Measurements from ENCODE around the gene AKT1. TPM values are rescaled to one million over a fixed set of nuclear protein-coding genes. Genes with fewer than 3 reads are reported as not detected.

AKT1 gene
- total and polyA plus RNA-seq, 2 of the 13 experiments (the other 11 are each of a cell fraction or from before 2014, with no cell fraction given) = 96.2 to 116 TPM

DNA sequence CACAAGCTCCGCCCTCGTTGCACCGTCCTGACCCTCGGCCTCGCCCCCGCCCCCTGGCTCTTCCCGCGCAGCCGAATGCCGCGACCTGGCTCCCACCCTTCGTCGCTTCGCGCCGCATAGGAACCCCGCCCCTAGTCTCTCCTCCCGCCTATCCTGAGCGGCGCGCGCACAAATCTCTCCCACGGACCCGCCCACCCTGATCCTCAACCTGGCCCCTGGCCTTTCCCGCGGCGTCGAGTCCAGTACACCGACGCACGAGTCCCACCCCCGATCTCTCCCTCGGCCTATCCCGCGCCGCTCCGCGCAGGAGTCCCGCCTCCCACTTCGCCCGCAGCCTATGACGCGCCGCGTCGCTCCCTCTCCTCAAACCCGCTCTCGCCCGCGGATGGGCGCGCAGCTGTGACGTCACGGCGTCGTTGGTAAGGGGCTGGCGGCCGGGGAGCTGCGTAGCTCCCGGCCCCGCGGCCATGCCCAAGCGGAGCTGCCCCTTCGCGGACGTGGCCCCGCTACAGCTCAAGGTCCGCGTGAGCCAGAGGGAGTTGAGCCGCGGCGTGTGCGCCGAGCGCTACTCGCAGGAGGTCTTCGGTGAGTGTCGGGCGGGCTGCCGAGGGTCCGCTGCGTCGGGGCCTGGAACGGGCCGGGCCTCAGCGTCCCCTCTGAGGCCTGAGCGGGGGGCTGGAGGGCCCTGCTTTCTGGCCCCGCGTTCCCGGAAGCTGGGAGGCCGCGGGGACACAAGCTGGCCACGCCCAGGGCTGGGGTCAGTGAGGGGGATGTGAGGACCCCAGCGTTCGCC is 42.6 kb downstream of the AKT1 start, which contains the start of gene SIVA1 (continued):
- TF ChIP-seq GRHL1 (CRISPR knock-in tag; conservative IDR thresholded peaks at IDR 0.05) = no peak; the same call in 1 of the 2 replicates
- no peak; the same call in 1 of the 2 replicates for TF ChIP-seq ZNF256 (CRISPR knock-in tag; conservative IDR thresholded peaks at IDR 0.05)
- TF ChIP-seq ZNF605 (CRISPR knock-in tag; IDR thresholded peaks at IDR 0.05) = peak; percentile 39; the same call in 1 of the 2 replicates
- TF ChIP-seq CBX5 (CRISPR knock-in tag; IDR thresholded peaks at IDR 0.05; ENCODE audit: borderline replicate concordance) = no peak; the same call in 1 of the 2 replicates
- TF ChIP-seq DNMT1 (CRISPR knock-in tag; IDR thresholded peaks at IDR 0.05) = 0 out of 2 replicates have a peak, but pooled peaks have one; percentile 34
- peak; percentile 99 for TF ChIP-seq RBFOX2 (IDR thresholded peaks at IDR 0.05; ENCODE audit: low read depth, low read length)
- peak; percentile 55 for TF ChIP-seq NCOA5 (CRISPR knock-in tag; IDR thresholded peaks at IDR 0.05)
- TF ChIP-seq, protein P1, sequence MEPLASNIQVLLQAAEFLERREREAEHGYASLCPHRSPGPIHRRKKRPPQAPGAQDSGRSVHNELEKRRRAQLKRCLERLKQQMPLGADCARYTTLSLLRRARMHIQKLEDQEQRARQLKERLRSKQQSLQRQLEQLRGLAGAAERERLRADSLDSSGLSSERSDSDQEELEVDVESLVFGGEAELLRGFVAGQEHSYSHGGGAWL (CRISPR knock-in tag; IDR thresholded peaks at IDR 0.05) = peak; percentile 82
- TF ChIP-seq HMG20B (CRISPR knock-in tag; conservative IDR thresholded peaks at IDR 0.05) = no peak
- TF ChIP-seq ISX (CRISPR knock-in tag; conservative IDR thresholded peaks at IDR 0.05) = no peak
- no peak for TF ChIP-seq NFIB (CRISPR knock-in tag; IDR thresholded peaks at IDR 0.05; ENCODE audit: borderline replicate concordance)
- TF ChIP-seq MLLT10 (CRISPR knock-in tag; IDR thresholded peaks at IDR 0.05) = no peak
- no peak; the same call in 1 of the 2 replicates for TF ChIP-seq GPN1 (CRISPR knock-in tag; IDR thresholded peaks at IDR 0.05; ENCODE audit: borderline replicate concordance)
- TF ChIP-seq ZFP36L1 (CRISPR knock-in tag; IDR thresholded peaks at IDR 0.05) = peak; percentile 93
- 0 out of 2 replicates have a peak, but pooled peaks have one; percentile 7 for TF ChIP-seq ZKSCAN5 (CRISPR knock-in tag; IDR thresholded peaks at IDR 0.05)
- no peak for TF ChIP-seq ZNF441 (CRISPR knock-in tag; IDR thresholded peaks at IDR 0.05; ENCODE audit: borderline replicate concordance)
- no peak for TF ChIP-seq ZSCAN22 (CRISPR knock-in tag; IDR thresholded peaks at IDR 0.05)
- TF ChIP-seq MAFG (CRISPR knock-in tag; IDR thresholded peaks at IDR 0.05) = no peak
- TF ChIP-seq ZNF446 (CRISPR knock-in tag; IDR thresholded peaks at IDR 0.05) = no peak
- TF ChIP-seq, protein P2, sequence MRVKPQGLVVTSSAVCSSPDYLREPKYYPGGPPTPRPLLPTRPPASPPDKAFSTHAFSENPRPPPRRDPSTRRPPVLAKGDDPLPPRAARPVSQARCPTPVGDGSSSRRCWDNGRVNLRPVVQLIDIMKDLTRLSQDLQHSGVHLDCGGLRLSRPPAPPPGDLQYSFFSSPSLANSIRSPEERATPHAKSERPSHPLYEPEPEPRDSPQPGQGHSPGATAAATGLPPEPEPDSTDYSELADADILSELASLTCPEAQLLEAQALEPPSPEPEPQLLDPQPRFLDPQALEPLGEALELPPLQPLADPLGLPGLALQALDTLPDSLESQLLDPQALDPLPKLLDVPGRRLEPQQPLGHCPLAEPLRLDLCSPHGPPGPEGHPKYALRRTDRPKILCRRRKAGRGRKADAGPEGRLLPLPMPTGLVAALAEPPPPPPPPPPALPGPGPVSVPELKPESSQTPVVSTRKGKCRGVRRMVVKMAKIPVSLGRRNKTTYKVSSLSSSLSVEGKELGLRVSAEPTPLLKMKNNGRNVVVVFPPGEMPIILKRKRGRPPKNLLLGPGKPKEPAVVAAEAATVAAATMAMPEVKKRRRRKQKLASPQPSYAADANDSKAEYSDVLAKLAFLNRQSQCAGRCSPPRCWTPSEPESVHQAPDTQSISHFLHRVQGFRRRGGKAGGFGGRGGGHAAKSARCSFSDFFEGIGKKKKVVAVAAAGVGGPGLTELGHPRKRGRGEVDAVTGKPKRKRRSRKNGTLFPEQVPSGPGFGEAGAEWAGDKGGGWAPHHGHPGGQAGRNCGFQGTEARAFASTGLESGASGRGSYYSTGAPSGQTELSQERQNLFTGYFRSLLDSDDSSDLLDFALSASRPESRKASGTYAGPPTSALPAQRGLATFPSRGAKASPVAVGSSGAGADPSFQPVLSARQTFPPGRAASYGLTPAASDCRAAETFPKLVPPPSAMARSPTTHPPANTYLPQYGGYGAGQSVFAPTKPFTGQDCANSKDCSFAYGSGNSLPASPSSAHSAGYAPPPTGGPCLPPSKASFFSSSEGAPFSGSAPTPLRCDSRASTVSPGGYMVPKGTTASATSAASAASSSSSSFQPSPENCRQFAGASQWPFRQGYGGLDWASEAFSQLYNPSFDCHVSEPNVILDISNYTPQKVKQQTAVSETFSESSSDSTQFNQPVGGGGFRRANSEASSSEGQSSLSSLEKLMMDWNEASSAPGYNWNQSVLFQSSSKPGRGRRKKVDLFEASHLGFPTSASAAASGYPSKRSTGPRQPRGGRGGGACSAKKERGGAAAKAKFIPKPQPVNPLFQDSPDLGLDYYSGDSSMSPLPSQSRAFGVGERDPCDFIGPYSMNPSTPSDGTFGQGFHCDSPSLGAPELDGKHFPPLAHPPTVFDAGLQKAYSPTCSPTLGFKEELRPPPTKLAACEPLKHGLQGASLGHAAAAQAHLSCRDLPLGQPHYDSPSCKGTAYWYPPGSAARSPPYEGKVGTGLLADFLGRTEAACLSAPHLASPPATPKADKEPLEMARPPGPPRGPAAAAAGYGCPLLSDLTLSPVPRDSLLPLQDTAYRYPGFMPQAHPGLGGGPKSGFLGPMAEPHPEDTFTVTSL (CRISPR knock-in tag; IDR thresholded peaks at IDR 0.05; ENCODE audit: borderline replicate concordance) = 0 out of 2 replicates have a peak, but pooled peaks have one; percentile 22
- TF ChIP-seq LCORL (IDR thresholded peaks at IDR 0.05) = no peak
- TF ChIP-seq LCORL (CRISPR knock-in tag; IDR thresholded peaks at IDR 0.05) = 0 out of 2 replicates have a peak, but pooled peaks have one; percentile 2
- TF ChIP-seq SP140L (CRISPR knock-in tag; IDR thresholded peaks at IDR 0.05; ENCODE audit: borderline replicate concordance) = no peak
- peak; percentile 92 for TF ChIP-seq ZNF430 (CRISPR knock-in tag; IDR thresholded peaks at IDR 0.05)
